Suppressor macrophage treated with lipopolysaccharide for 1 hour (primary cell): Measurements from ENCODE around the gene CAV3.
A peak's percentile ranks its signal among the peaks of the same experiment; 100 is the strongest.
"Not testable (repeated sequence)": the region's sequence is repeated elsewhere in the genome, so short reads cannot be mapped to it uniquely, and the experiment has no call there.

Experiments
- DNase-seq, 3 donors: peaks; one replicate each; pipeline ENCODE4 v3.0.0-alpha.2; 2020 to 2022

The CAV3 gene

GRCh38 chr3:8733332-8734094 lies at the start of gene CAV3:
Gene CAV3 (plus strand): TSS chr3:8733802. CDS start chr3:8733877, 75 bp downstream.
- no peak for DNase-seq

- not testable (repeated sequence) for DNase-seq
These were observed 48.6 kb upstream of the CAV3 start for GRCh38 chr3:8684992-8685391.

GRCh38 chr3:8691295-8691694 lies 42.3 kb upstream of the CAV3 start:
- DNase-seq, result not testable (repeated sequence)

- DNase-seq, result peak in 1 of 3 donors; percentile 10
These were observed 31.0 kb upstream of the CAV3 start for GRCh38 chr3:8702560-8702959.

GRCh38 chr3:8705575-8705974 lies 28.0 kb upstream of the CAV3 start:
- DNase-seq, result no peak

GRCh38 chr3:8709287-8709686 lies 24.3 kb upstream of the CAV3 start:
- no peak for DNase-seq

GRCh38 chr3:8709801-8710507 lies 23.6 kb upstream of the CAV3 start:
- no peak for DNase-seq

- no peak for DNase-seq
These were observed 21.3 kb upstream of the CAV3 start for GRCh38 chr3:8712045-8712907.

GRCh38 chr3:8712908-8713255 lies 20.7 kb upstream of the CAV3 start:
- no peak for DNase-seq

GRCh38 chr3:8713901-8714759 lies 19.5 kb upstream of the CAV3 start:
- DNase-seq, result peak in 1 of 3 donors; percentile 16

- not testable (repeated sequence) for DNase-seq
These were observed 17.8 kb upstream of the CAV3 start for GRCh38 chr3:8715757-8716156.

- DNase-seq, result no peak
These were observed 10.8 kb upstream of the CAV3 start for GRCh38 chr3:8722808-8723207.

GRCh38 chr3:8723612-8724011 lies 10.0 kb upstream of the CAV3 start:
- no peak for DNase-seq

- no peak for DNase-seq
These were observed 9.4 kb upstream of the CAV3 start for GRCh38 chr3:8724108-8724752.

GRCh38 chr3:8727605-8728512 lies 5.7 kb upstream of the CAV3 start:
- no peak for DNase-seq

- no peak for DNase-seq
These were observed 4.1 kb upstream of the CAV3 start for GRCh38 chr3:8729479-8729878.

GRCh38 chr3:8730656-8731055 lies 2.9 kb upstream of the CAV3 start:
- DNase-seq, result no peak

GRCh38 chr3:8732413-8732812 lies 1.2 kb upstream of the CAV3 start:
- DNase-seq, result no peak

- DNase-seq, result no peak
These were observed 706 bp downstream of the CAV3 start for GRCh38 chr3:8734137-8734878.

- DNase-seq, result no peak
These were observed 1.3 kb downstream of the CAV3 start for GRCh38 chr3:8734908-8735307.
